IPS-11a (cell line): Measurements from ENCODE around the gene MCC.
"Not testable (repeated sequence)": the region's sequence is repeated elsewhere in the genome, so short reads cannot be mapped to it uniquely, and the experiment has no call there.

Experiments used
- H3K4me3 ChIP-seq: one replicate; pipeline ENCODE4 v1.5.1; 2013; ENCODE audit warnings: low read depth, low read length, control low read depth

Gene MCC

DNA sequence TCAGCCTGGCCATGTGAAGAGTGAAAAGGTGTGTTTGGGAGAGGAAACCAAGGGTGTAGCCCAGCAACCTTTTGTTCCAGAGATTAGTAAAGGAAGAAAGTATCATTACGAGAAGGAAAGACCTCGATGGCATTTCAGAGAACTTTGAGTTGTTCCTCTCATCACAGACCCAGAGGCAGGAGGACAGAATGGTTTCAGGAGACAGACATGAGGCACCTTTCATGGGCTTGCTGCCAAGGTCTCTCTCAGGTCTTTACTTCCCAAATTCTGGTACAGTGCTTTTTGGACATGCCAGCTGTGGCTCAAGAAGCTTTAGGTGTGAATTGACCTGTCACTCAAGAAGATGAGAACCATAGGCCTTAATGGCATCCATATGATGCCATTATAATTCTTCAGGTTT is 2.8 kb upstream of the MCC start:
- H3K4me3 ChIP-seq: no peak overlapping the region

DNA sequence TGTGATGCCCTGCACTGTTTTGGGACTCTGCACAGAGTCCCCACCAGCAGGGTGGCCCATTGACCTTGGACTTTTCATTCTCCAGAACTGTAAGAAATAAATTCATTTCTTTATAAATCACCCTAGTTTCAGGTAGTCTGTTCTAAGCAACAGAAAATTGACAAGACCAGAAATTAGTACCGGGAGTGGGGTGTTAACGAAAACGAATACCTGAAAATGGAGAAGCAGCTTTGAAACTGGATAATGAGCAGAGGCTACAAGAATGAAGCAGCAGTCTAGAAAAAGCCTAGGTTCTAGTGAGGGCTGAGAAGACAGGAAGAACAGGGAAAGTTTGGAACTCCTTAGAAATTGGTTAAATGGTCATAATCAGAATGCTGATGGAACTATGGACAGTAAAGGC is 2.1 kb upstream of the MCC start:
- no peak overlapping the region for H3K4me3 ChIP-seq

DNA sequence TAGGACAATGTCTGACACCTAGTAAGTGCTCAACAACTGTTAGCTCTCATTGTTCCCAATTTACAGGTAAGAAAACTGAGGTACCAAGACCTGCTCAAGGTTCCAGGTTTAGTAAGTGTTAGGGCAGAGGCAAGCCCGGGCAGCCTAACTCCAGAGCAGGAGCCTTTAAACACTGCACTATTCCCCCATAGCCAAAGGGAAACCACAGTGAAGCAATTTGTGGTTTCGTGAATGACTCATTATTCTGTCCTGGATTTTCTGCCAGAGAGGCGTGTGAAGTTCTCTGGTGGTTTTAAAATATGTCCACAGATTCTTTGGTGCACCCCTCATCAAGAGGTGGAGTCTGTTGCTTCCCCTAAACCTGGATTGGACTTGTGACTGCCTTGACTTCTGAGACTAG is 1.0 kb upstream of the MCC start:
- no peak overlapping the region for H3K4me3 ChIP-seq

DNA sequence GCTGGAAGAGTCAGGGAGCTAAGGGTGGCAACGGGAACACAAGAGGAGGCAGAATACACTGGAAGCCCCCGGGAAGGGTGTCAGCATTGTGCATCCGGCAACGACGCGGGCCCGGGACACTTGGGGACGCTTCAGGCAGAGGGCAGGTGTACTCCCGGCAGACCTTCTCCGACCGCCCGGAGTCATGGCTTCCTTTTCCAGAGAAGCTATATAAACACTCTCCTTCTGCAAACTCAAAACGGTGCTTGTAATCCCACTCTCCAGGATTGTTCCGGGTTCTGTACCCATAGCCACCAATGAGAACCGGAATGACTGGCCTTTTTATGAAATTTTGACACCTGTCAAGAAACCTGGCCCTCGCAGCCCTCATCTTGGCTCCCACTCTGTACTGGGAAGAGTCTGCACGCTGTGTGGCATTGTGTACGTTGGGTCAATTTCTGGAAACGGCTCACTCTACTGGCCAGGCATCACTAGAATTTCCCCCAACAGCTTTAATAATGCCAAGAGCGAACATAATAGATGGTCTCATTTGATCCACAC is 462 bp upstream of the MCC start:
- peak overlapping the region; percentile 73 for H3K4me3 ChIP-seq

DNA sequence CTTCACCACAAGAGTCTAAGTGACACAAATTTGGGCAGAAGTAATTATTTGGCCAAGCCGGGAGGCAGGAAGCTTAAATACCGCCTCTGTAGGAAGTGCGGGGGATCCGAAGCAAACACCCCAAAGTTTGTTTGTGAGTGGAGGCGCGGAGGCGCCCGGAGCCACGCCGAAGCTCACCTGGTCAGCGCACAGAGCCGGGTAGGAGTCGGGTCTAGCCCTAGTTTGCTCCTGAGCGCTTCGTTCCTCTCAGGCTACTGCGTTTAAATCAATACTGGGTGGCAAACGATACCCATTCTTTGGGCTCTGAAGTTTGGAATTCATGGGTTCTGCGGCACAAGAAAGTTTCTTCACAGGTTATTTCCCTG is 855 bp downstream of the MCC start:
- peak overlapping the region; percentile 73 for H3K4me3 ChIP-seq

DNA sequence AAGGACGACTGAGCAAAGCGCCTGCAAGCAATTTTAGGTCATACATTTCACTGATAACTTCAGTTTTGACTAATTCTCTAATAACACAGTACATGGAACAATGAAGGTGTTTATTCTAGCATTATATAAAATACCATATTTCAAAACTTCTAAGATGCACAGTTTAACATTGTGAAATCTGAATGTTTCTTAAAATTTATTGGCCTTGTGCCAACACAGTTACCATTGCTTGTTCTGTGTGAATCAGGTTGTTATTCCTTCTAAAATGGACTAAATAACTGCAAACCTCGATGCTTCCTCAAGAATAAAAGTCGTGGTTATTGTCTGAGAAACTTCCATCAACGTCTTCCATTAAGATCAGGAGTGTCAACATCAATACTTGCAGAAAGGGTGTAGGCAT is 8.0 kb downstream of the MCC start:
- H3K4me3 ChIP-seq: no peak overlapping the region

DNA sequence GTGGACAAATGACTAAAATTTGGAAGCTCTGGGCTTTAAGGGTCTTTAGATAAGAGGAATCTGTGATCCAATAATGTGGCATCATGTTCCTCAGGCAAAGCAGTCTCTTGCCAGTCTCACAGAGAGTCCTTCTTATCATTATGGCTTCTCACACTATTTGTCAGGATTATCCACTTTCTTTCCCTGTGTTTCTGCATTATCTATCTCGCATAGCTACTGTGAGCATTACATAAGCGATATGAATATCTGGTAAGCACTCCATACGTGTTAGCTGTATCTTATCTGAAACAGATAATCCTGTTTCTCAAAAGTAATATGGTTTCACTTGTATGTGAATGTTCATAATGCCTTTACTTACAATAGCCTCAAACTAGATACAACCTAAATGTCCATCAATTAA is 9.6 kb downstream of the MCC start:
- H3K4me3 ChIP-seq: no peak overlapping the region

DNA sequence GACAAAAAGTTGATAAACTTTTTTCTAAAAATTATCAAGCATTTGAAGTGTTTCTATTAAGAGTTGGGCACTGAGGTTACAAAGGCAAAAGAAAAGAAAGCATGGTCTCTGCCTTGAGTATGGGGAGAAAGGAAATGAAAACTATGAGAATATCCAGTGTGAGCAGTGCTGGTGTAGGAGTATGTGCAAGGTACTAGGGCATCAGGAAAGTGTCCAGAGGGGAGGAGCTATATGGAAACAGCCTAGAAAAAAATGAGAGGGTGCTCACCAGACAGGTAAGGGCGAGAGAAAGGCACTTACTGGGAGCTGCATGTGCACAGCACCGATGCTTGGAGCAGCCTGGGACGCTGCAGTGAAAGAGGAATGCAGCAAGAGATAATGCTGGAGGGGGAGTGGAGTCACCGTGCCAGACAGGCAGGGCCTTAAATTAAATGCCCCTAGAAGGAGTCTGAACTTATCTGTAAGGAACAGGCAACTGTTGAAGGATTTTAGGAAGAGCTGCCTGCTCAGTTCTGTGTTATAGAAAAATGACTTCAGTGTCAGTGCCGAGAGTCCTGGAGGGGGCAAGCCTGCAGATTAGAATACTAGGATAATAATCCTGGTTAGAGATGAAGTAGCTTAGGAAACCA is 14.0 kb downstream of the MCC start:
- no peak overlapping the region for H3K4me3 ChIP-seq

DNA sequence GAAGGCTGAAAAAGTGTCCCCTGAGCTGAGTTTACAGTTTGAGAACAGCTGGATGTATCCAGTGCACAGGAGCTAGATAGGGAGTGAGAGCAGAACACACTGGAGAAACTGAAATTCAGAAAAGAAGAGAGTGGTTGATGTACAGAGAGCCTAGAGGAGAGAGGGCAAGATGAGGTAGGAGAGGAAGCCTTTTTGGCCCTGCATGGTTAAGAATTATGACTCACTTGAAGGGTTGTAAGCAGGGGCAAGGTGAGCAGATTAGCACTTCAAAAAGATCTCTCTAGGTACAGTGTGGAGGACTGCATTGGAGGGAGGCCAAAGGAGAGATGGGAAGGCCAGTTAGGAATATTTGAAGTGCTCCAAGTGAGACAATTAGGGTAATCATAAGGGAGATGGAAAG is 25.2 kb downstream of the MCC start:
- H3K4me3 ChIP-seq: no peak overlapping the region

DNA sequence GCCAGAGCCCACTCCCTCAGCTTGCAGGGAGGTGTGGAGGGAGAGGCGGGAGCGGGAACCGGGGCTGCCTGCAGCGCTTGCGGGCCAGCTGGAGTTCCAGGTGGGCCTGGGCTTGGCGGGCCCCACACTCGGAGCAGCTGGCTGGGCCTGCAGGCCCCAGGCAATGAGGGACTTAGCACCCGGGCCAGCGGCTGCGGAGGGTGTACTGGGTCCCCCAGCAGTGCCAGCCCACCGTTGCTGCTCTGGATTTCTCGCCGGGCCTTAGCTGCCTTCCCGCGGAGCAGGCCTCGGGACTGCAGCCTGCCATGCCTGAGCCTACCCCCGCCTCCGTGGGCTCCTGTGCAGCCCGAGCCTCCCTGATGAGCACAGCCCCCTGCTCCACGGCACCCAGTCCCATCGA is 31.1 kb downstream of the MCC start:
- not testable (repeated sequence) for H3K4me3 ChIP-seq

DNA sequence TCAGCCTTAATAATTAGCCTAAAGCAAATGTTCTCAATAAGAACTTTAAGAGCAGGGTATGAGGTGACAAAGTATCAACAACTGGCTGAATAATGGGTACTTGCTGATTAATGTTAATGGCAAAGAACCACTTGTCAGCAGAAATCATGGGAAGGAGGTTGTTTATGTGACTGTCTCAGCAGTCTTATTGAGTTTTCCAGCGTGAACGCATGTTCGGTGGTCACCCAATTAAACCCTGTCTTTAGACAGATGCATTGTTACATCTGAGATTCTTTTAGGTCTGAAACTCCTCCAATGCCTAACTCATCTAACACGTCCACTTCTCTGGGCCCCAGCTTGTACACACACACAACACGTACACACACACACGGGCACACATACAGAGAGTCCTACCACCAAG is 35.3 kb downstream of the MCC start:
- H3K4me3 ChIP-seq: no peak overlapping the region

DNA sequence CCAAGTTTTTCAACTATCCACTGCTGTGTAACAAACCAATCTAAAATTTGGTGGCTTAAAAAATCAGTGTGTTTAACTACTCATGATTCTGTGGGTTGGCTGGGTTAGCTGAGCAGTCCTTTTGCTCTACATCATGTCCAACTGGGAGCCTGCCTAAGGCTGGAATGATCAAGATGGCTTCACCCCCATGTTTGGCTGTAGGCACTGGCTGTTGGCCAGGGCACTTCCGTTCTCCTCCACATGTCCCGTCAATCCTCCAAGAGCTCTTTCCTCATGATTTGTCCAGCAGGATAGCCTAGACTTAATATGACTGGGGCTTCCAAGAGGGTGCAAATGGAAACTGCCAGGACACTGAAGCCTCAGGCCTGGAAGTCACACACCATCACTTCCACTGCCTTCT is 36.5 kb downstream of the MCC start:
- H3K4me3 ChIP-seq: no peak overlapping the region

DNA sequence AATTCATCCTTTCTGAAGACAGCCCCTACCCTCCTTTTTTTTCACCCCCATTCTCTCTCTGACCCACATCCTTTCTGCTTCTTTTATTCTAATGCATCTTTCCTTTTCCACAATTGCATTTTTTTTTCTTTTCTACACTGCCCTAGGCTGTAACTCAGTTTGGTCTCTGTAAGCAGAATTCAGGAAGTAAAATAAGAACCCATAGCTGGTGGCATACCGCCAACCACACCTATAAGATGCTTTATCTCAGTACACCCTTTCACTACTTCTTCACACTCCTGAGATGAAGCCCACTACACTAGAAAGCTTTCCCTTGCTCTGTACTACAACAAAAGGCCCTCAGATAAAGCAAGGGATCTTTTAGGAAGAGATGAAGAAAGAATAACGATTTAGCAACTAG is 37.3 kb downstream of the MCC start:
- H3K4me3 ChIP-seq: no peak overlapping the region

DNA sequence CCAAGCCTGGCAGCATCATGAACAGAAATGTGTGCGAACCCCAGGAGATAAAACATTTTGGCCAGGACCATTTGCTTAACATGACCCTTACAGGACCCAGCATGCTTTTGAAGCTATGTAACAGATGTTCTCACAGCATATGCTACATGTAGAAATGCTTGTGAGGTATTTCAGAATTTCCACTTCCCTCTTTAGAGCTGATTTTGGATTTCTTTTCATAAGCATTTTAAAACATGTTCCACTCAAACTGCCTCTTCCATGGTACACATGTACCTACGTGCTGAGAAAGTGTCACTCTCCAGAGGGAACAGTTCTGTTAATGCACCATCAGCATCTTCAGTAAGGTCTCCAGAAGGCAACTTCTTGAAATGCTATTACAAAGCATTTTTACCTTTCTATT is 37.8 kb downstream of the MCC start:
- no peak overlapping the region for H3K4me3 ChIP-seq

DNA sequence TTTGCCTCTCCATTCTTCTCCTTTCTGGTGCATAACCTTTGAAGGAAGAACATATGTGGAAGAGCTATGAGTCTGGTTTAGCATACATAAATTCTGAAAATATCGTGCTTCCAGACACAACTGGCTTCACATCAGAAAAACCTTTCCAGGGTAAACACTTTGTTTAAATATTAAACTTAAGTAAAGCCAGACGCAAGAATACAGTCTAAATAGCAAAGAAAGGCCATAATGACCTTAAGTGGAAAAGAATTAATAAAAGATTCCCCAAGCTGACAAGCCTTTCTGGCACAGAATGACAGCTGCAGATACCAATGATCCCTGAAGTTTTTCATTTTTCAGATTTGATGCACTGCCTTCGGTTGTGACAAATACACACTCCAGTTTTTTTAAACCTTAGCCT is 40.0 kb downstream of the MCC start:
- no peak overlapping the region for H3K4me3 ChIP-seq

DNA sequence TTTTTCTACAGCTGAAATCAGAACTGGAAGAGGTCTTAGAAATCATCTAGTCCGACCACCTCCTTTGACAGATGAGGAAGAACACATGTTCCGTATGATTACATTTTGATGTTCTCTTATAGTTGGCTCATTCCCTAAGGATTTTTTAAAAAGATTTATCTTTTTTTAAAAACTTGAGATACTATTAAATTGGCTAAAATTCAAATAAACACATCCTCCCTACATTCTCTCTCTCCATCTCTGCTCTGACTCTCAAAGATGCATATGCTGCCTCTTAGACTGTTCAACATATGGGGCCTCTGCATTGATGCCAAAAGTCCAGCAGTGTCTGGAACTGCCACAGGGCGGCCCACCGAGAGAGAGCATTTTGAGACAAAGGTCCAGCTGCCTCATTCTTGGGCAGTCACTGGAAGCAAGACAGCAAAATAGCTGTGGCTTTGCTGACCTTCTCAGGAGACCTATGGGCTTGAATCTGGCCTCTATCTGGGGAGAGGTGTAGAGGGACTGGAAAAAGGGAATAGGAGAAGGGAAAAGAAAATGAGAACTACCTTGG is 40.7 kb downstream of the MCC start:
- no peak overlapping the region for H3K4me3 ChIP-seq

DNA sequence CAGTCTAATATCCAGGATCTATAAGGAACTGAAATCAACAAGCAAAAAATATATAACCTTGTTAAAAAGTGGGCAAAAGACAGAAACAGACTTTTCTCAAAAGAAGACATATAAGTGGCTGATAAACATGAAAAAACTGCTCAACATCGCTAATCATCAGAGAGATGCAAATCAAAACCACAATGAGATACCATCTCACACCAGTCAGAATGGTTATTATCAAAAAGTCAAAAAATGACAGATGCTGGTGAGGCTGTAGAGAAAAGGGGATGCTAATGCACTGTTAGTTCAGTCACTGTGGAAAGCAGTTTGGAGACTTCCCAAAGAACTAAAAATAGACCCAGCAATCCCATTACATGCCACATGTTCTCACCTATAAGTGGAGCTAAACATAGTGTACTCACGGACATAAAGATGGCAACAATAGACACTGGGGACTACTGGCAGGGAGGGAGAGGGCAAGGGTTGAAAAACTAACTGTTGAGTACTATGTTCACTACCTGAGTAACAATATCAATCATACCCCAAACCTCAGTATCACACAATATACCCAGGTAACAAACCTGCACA is 41.8 kb downstream of the MCC start:
- H3K4me3 ChIP-seq: no peak overlapping the region

DNA sequence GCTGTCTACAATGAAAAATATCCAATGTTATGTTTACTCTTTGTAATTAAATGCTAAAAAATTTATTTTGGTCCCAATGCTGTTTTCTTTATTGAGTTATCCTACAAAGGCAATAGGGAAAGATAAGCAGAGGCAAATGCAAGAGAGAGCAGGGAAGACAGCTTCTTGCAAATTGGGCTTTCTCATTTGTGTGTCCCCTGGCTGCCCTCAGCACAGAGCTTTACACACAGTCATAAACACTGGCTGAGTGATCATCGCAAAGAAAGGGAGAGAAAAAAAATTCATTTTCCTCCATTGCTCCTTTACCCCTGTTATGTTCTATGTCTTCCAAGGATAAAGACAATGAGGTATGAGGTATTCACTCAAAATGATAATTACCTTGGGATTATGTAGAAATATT is 51.1 kb downstream of the MCC start:
- H3K4me3 ChIP-seq: no peak overlapping the region

DNA sequence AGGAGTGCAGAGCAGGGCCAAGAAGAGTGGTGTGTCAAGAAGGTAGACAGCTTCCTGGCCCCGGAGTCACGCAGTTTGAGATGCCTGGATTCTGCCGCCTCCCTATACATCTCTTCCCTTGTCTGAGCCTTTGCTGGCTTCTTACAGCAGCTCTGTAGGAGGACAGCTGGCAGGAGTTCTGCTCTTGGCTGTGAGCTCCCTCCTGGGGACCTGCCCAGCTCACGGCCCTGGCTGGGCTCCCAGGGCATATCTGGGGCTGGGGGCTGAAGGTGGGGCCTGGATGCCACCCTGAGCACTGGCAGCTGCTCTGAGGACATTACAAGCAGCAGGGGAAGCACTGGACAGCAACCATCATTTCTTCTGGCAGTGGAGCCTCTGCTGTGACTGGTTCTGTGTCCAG is 52.7 kb downstream of the MCC start:
- no peak overlapping the region for H3K4me3 ChIP-seq

DNA sequence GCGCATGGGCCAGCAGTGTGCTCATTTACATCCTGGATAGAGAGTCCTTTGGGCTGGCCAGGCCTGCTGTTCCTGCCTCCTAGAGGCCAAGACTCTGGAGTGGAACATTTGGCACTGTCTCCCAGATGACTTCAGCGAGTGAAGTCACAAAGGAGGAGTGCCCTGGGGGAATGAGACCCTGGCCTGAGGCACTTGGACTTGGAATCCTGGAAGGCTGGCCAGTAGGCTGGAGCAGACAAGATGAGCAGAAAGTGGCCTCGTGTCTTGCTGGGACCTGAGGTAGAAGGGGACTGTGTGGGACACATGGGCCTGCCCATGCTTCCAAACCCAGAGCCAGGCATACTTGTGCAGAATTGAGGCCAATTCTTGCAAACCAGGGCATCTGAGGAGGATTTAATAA is 53.4 kb downstream of the MCC start, which contains the start of gene TSSK1B:
TSS of gene TSSK1B (minus strand) at position 101 of the 400 bp plus-strand sequence. CDS start 150 bp downstream, outside the sequence.
- H3K4me3 ChIP-seq: no peak within 1 kb of the TSS

DNA sequence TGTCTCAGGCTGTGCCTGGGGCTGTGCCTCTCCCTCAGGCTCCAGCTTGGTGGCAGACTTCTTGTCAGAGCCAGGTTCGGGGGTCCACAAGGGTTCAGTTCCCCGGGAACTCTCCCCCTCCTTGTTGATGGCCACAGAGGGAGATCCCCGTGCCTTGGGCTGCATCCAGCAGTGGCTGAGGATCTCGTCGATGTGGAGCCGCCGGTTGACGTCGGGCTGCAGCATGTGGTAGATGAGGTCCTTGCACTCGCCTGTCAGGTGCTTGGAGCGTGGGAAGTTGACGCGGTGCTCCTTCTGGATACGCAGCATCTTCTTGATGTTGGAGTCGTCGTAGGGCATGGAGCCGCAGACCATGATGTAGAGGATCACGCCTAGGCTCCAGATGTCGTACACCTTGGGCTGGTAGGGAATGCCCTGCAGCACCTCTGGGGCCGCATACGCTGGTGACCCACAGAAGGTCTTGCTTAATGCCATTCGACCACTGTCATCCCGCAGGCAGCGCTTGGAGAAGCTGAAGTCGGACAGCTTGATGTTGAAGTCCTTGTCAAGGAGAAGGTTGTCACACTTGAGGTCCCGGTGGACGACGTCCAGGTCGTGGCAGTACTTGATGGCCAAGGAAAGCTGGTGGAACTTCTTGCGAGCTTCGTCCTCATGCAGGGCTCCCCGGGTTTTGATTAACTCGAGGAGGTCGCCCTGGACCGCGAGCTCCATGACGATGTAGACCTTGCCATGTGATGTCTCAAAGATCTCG is 54.2 kb downstream of the MCC start:
- no peak overlapping the region for H3K4me3 ChIP-seq

DNA sequence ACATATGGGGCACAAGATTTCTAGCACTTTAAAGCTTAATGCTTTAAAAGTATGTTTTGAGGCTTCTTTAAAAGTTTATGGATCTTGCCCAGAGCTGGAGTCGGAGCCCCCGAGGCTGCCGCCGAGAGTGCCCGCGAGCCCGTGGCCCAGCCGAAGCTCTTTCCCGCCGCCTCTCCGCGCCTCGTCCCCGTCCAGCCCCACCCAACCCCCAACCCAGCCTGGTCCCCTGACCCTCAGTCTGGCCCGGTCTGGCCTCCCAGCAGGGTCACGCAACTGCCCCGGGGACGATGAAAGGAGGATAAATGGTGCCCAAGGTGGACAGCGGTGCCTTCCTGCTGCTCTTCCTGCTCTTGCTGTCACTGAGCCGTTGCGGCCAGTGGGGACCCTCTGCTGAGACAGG is 55.2 kb downstream of the MCC start:
- H3K4me3 ChIP-seq: no peak overlapping the region
